A549 treated with AZD9567 at 1 μM for 4 hours (cell line): ENCODE data around the gene USP17L25. TPM values are rescaled to one million over a fixed set of nuclear protein-coding genes. Genes with fewer than 3 reads are reported as not detected.

Source experiments
- total RNA-seq: library from RNA; stranded (reverse); fragments of 200-300 nt; extraction: Qiagen RNA extraction; gene quantifications from 5 replicates; pipeline ENCODE4 v1.2.3, GENCODE V29; 2022; ENCODE audit not compliant: insufficient read depth

Gene USP17L25
- not detected in 5 replicates for total RNA-seq

DNA sequence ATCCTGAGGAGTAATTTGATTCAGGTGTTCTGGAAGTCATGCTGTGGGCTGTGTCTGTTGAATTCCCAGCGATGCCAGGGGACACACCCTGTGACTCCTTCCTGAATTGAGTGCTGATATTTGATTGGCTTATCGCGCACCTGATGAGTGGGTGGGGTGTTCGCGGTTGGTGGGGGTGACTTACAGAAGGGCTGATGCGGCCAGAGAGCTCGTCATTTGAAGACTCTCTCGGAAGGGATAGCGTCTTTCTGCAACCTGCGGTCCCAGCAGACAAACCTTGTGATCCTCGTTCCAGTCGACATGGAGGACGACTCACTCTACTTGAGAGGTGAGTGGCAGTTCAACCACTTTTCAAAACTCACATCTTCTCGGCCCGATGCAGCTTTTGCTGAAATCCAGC, at the start of gene USP17L25:
TSS of gene USP17L25 (plus strand) at position 301 of the 400 bp plus-strand sequence. CDS start at position 301, 0 bp downstream.

GRCh38 chr4:9324865-9325264, 4.8 kb upstream of the USP17L25 start, which contains the start of gene USP17L24:
Gene USP17L24 (plus strand): TSS chr4:9325165. CDS start chr4:9325165, 0 bp downstream.

GRCh38 chr4:9334358-9334757, 4.6 kb downstream of the USP17L25 start, which contains the start of gene USP17L26:
Gene USP17L26 (plus strand): TSS chr4:9334658. CDS start chr4:9334658, 0 bp downstream.

GRCh38 chr4:9339103-9339502, 9.4 kb downstream of the USP17L25 start, which contains the start of gene USP17L5:
Gene USP17L5 (plus strand): TSS chr4:9339403. CDS start chr4:9339403, 0 bp downstream.

GRCh38 chr4:9343848-9344247, 14.1 kb downstream of the USP17L25 start, which contains the start of gene USP17L27:
Gene USP17L27 (plus strand): TSS chr4:9344148. CDS start chr4:9344148, 0 bp downstream.

DNA sequence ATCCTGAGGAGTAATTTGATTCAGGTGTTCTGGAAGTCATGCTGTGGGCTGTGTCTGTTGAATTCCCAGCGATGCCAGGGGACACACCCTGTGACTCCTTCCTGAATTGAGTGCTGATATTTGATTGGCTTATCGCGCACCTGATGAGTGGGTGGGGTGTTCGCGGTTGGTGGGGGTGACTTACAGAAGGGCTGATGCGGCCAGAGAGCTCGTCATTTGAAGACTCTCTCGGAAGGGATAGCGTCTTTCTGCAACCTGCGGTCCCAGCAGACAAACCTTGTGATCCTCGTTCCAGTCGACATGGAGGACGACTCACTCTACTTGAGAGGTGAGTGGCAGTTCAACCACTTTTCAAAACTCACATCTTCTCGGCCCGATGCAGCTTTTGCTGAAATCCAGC, 18.9 kb downstream of the USP17L25 start, which contains the start of gene USP17L28:
TSS of gene USP17L28 (plus strand) at position 301 of the 400 bp plus-strand sequence. CDS start at position 301, 0 bp downstream.

GRCh38 chr4:9353338-9353737, 23.6 kb downstream of the USP17L25 start, which contains the start of gene USP17L29:
Gene USP17L29 (plus strand): TSS chr4:9353638. CDS start chr4:9353638, 0 bp downstream.

DNA sequence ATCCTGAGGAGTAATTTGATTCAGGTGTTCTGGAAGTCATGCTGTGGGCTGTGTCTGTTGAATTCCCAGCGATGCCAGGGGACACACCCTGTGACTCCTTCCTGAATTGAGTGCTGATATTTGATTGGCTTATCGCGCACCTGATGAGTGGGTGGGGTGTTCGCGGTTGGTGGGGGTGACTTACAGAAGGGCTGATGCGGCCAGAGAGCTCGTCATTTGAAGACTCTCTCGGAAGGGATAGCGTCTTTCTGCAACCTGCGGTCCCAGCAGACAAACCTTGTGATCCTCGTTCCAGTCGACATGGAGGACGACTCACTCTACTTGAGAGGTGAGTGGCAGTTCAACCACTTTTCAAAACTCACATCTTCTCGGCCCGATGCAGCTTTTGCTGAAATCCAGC, 33.1 kb downstream of the USP17L25 start, which contains the start of gene USP17L30:
TSS of gene USP17L30 (plus strand) at position 301 of the 400 bp plus-strand sequence. CDS start at position 301, 0 bp downstream.

Other genes starting within 250 kb of the USP17L25 start
- 0.02 TPM in 1 of 5 replicates, not detected in the others for gene FAM90A26, start 159.5 kb upstream of the USP17L25 start, total RNA-seq
- not detected in 5 replicates for gene USP17L10, start 119.3 kb upstream of the USP17L25 start, total RNA-seq
- 0.06 TPM in 1 of 5 replicates, not detected in the others for gene USP17L11, start 114.5 kb upstream of the USP17L25 start, total RNA-seq
- not detected in 5 replicates for gene USP17L12, start 109.8 kb upstream of the USP17L25 start, total RNA-seq
- gene USP17L13, start 105.0 kb upstream of the USP17L25 start, total RNA-seq = not detected in 5 replicates
- gene USP17L15, start 95.5 kb upstream of the USP17L25 start, total RNA-seq = not detected in 5 replicates
- gene USP17L17, start 86.0 kb upstream of the USP17L25 start, total RNA-seq = not detected in 5 replicates
- gene USP17L18, start 81.3 kb upstream of the USP17L25 start, total RNA-seq = not detected in 5 replicates
- gene USP17L19, start 76.5 kb upstream of the USP17L25 start, total RNA-seq = not detected in 5 replicates
- gene USP17L20, start 71.8 kb upstream of the USP17L25 start, total RNA-seq = not detected in 5 replicates
- not detected in 5 replicates for gene USP17L21, start 67.0 kb upstream of the USP17L25 start, total RNA-seq
- not detected in 5 replicates for gene USP17L22, start 62.3 kb upstream of the USP17L25 start, total RNA-seq
- gene USP17L24, start 4.7 kb upstream of the USP17L25 start, total RNA-seq = not detected in 5 replicates
- not detected in 5 replicates for gene USP17L26, start 4.7 kb downstream of the USP17L25 start, total RNA-seq
- gene USP17L5, start 9.5 kb downstream of the USP17L25 start, total RNA-seq = not detected in 5 replicates
- not detected in 5 replicates for gene USP17L27, start 14.2 kb downstream of the USP17L25 start, total RNA-seq
- not detected in 5 replicates for gene USP17L28, start 19.0 kb downstream of the USP17L25 start, total RNA-seq
- not detected in 5 replicates for gene USP17L29, start 23.7 kb downstream of the USP17L25 start, total RNA-seq
- not detected in 5 replicates for gene USP17L30, start 33.2 kb downstream of the USP17L25 start, total RNA-seq
- gene DEFB131A, start 114.5 kb downstream of the USP17L25 start, total RNA-seq = not detected in 5 replicates